HCT116 (cell line): ENCODE data around the gene TIMM17A. TPM values are rescaled to one million over a fixed set of nuclear protein-coding genes. Genes with fewer than 3 reads are reported as not detected.

Experiments used
- ATAC-seq: fragments of 200-7000 bp; cut with Tn5 transposase; 2 replicates; pipeline ENCODE4 v1.9.1; 2020; ENCODE audit warnings: mild to moderate bottlenecking, moderate library complexity
- BruUV-seq: library from RNA; stranded (reverse); fragments of 400-500 nt; replicated peaks from 2 replicates; lab custom pipeline; 2021; lab: Mats Ljungman, UMichigan
- CTCF ChIA-PET: fragments of 300-600 bp; sonication (Branson Sonifier 250); formaldehyde crosslinking; loops from one replicate; lab custom pipeline; 2021; ENCODE audit warnings: antibody characterized with exemption; lab: Charles Lee
- POLR2A ChIA-PET: fragments of 300-600, 350-600 bp; sonication (Branson Sonifier 250); formaldehyde crosslinking; loops from one replicate; lab custom pipeline; 2021; ENCODE audit warnings: antibody characterized with exemption; lab: Charles Lee
- RAD21 ChIA-PET, 2 experiments: fragments of 300-600 bp; sonication (Branson Sonifier 250); formaldehyde crosslinking; loops; one replicate each; lab custom pipeline; 2023; ENCODE audit warnings: low total read pairs in 2 of 2; ENCODE audit not compliant: uncharacterized antibody in 2 of 2, unreplicated experiment in 2 of 2, low non-redundant PET in 1 of 2; lab: Charles Lee
- DNase-seq: peaks from one replicate; pipeline ENCODE4 v3.0.0-alpha.2; 2010; ENCODE audit warnings: low read depth, low spot score
- H2AFZ ChIP-seq: fragments of 200-600 bp; shearing (Covaris generic), sonication (generic); 2 replicates; pipeline ENCODE4 v1.6.1; 2017; ENCODE audit warnings: low read depth, mixed run types, mixed read lengths, antibody characterized with exemption, low read length; ENCODE audit not compliant: poor library complexity, severe bottlenecking
- H3K27ac ChIP-seq: 2 replicates; pipeline ENCODE4 v1.5.1; 2012; ENCODE audit warnings: low read depth, low read length
- H3K27me3 ChIP-seq: fragments of 200-600 bp; sonication (generic); 2 replicates; pipeline ENCODE4 v1.6.1; 2016; ENCODE audit warnings: mixed run types, low read length, mixed read lengths; ENCODE audit not compliant: insufficient read depth
- H3K36me3 ChIP-seq, 2 experiments: fragments of 200-500 bp in 1 of 2; fragments of 200-600 bp in 1 of 2; sonication (Bioruptor generic) in 1 of 2; sonication (generic) in 1 of 2; 2 replicates each; pipeline versions ENCODE4 v1.5.1 to v1.6.1; 2014 to 2016; ENCODE audit warnings: low read length in 2 of 2, inconsistent platforms in 1 of 2, mixed read lengths in 1 of 2, mixed run types in 1 of 2; ENCODE audit not compliant: insufficient read depth in 2 of 2, control insufficient read depth in 1 of 2
- H3K4me1 ChIP-seq, 2 experiments: fragments of 200-600 bp in 1 of 2; sonication (generic) in 1 of 2; 2 replicates each; pipeline versions ENCODE4 v1.5.1 to v1.6.1; 2012 to 2017; ENCODE audit warnings: low read length in 2 of 2, inconsistent platforms in 1 of 2, mild to moderate bottlenecking in 1 of 2, mixed read lengths in 1 of 2, mixed run types in 1 of 2, moderate library complexity in 1 of 2; ENCODE audit not compliant: insufficient read depth in 2 of 2, control insufficient read depth in 1 of 2
- H3K4me2 ChIP-seq: fragments of 200-600 bp; sonication (generic); 2 replicates; pipeline ENCODE4 v1.6.1; 2017; ENCODE audit warnings: mixed run types, low read length, mixed read lengths
- H3K4me3 ChIP-seq, 2 experiments: fragments of 200-600 bp in 1 of 2; sonication (generic) in 1 of 2; replicated peaks in 1 of 2; 2 replicates each; pipeline ENCODE4 v1.5.1; 2011 to 2016; ENCODE audit warnings: low read length in 2 of 2, control low read depth in 1 of 2, low read depth in 1 of 2, mild to moderate bottlenecking in 1 of 2, mixed read lengths in 1 of 2, mixed run types in 1 of 2
- H3K79me2 ChIP-seq: fragments of 200-600 bp; sonication (generic); 2 replicates; pipeline ENCODE4 v1.6.1; 2017; ENCODE audit warnings: mild to moderate bottlenecking, mixed run types, low read length, moderate library complexity, mixed read lengths; ENCODE audit not compliant: insufficient read depth
- H3K9ac ChIP-seq: fragments of 200-600 bp; sonication (generic); 2 replicates; pipeline ENCODE4 v1.6.1; 2016; ENCODE audit warnings: low read length, mixed read lengths
- H3K9me2 ChIP-seq: fragments of 200-600 bp; sonication (generic), shearing (Covaris generic); 2 replicates; pipeline ENCODE4 v1.6.1; 2017; ENCODE audit warnings: mixed run types, mild to moderate bottlenecking, moderate library complexity; ENCODE audit not compliant: insufficient read depth
- H3K9me3 ChIP-seq, 2 experiments: fragments of 200-500 bp in 1 of 2; fragments of 200-600 bp in 1 of 2; sonication (Bioruptor generic) in 1 of 2; sonication (generic) in 1 of 2; 2 replicates each; pipeline ENCODE4 v1.6.1; 2014 to 2017; ENCODE audit warnings: low read length in 2 of 2, mixed read lengths in 2 of 2, inconsistent platforms in 1 of 2, low read depth in 1 of 2, mild to moderate bottlenecking in 1 of 2, mixed run types in 1 of 2, moderate library complexity in 1 of 2; ENCODE audit not compliant: control insufficient read depth in 1 of 2, insufficient read depth in 1 of 2
- H4K20me1 ChIP-seq: fragments of 200-600 bp; sonication (generic), shearing (Covaris generic); 2 replicates; pipeline ENCODE4 v1.6.1; 2017; ENCODE audit warnings: mixed run types, mild to moderate bottlenecking, moderate library complexity; ENCODE audit not compliant: insufficient read depth
- CEBPB ChIP-seq: IDR thresholded peaks from 2 replicates; pipeline ENCODE4 v1.6.1; 2012; ENCODE audit warnings: low read depth
- EGR1 ChIP-seq: IDR thresholded peaks from 2 replicates; pipeline ENCODE4 v1.6.1; 2012; ENCODE audit warnings: low read depth
- JUND ChIP-seq: IDR thresholded peaks from 2 replicates; pipeline ENCODE4 v1.6.1; 2012
- POLR2AphosphoS5 ChIP-seq: IDR thresholded peaks from 2 replicates; pipeline ENCODE4 v1.6.1; 2011; ENCODE audit warnings: mild to moderate bottlenecking, low read depth, low read length, moderate library complexity
- SIN3A ChIP-seq: IDR thresholded peaks from 2 replicates; pipeline ENCODE4 v1.6.1; 2012; ENCODE audit warnings: low read depth
- SP1 ChIP-seq: IDR thresholded peaks from 2 replicates; pipeline ENCODE4 v1.6.1; 2012; ENCODE audit warnings: low read depth
- ZFX ChIP-seq: fragments of 450-650 bp; IDR thresholded peaks from 2 replicates; pipeline ENCODE4 v1.6.1; 2017
- ZNF274 ChIP-seq: fragments of 200-500 bp; sonication (Bioruptor generic); IDR thresholded peaks from 2 replicates; pipeline ENCODE4 v1.6.1; 2014; ENCODE audit warnings: mild to moderate bottlenecking, low read depth, low read length, inconsistent platforms
- intact Hi-C: fragments of 100-400 bp; cut with micrococcal nuclease; formaldehyde crosslinking; loops from 2 replicates; pipeline ENCODE4 v1.10.0; 2022
- total RNA-seq: library from RNA; stranded (reverse); gene quantifications from one replicate; pipeline ENCODE4 v1.2.1, GENCODE V29; 2021; ENCODE audit not compliant: unreplicated experiment

The TIMM17A gene
- total RNA-seq, 1 experiment from 2014 or later = 100 TPM

- H3K27me3 ChIP-seq = no peaks in the 10 kb centered on the region
- H2AFZ ChIP-seq = no peak overlapping the region
- CTCF ChIA-PET = interaction anchor here (0.6 to 2.3 kb wide), 3 partner anchors 10 to 59 kb away, joined by 3 to 13 read pairs (median 4); no protein-coding TSS in a partner anchor
- peak overlapping the region; percentile 91 to 94 for H3K4me3 ChIP-seq
- peak overlapping the region; percentile 79 for H3K27ac ChIP-seq
- H3K9me3 ChIP-seq = no peaks in the 10 kb centered on the region
- RAD21 ChIA-PET = no interaction called here
- intact Hi-C loops = loop anchor here (5.0 kb wide), 1 partner anchor 57 kb away; no protein-coding TSS in a partner anchor
- TF ChIP-seq CEBPB (no peak), EGR1 (no peak), SIN3A (no peak), JUND (no peak), ZNF274 (no peak)
- H3K9ac ChIP-seq = peak overlapping the region; percentile 96
- peaks cover 15 to 17% of the 10 kb centered on the region in 2 experiments for H3K36me3 ChIP-seq
- H3K4me2 ChIP-seq = peak overlapping the region; percentile 73
- H3K9me2 ChIP-seq = no peaks in the 10 kb centered on the region
- H3K4me1 ChIP-seq = peaks cover 4 to 10% of the 10 kb centered on the region in 2 experiments; a peak in 1 of 4 replicates
- H4K20me1 ChIP-seq = 0 out of 2 replicates have a peak, but pooled peaks cover 3% of the 10 kb centered on the region
- ATAC-seq (peak; percentile 12), DNase-seq (no peak)
- BruUV-seq = TSS peak; percentile 93
- peaks cover 39% of the 10 kb centered on the region for H3K79me2 ChIP-seq
- POLR2A ChIA-PET = interaction anchor here (0.6 to 1.4 kb wide), 8 partner anchors 9 to 234 kb away, joined by 3 to 7 read pairs (median 4); no protein-coding TSS in a partner anchor
Measured at GRCh38 chr1:201954263-201955008, 867 bp upstream of the TIMM17A start.

- ChIA-PET POLR2A (interaction anchor here (1.0 to 1.3 kb wide), 4 partner anchors 8 to 60 kb away, joined by 3 to 5 read pairs (median 3); no protein-coding TSS in a partner anchor), RAD21 (no interaction called here), CTCF (interaction anchor here (1.1 to 2.3 kb wide), 2 partner anchors 17 to 60 kb away, joined by 4 to 13 read pairs; no protein-coding TSS in a partner anchor)
- H3K79me2 ChIP-seq = peaks cover 48% of the 10 kb centered on the region
- H3K4me1 ChIP-seq = peaks cover 4 to 10% of the 10 kb centered on the region in 2 experiments; a peak in 1 of 4 replicates
- H3K4me2 ChIP-seq = peak overlapping the region; percentile 73
- peak; percentile 5; the same call in 1 of the 2 replicates for TF ChIP-seq ZFX
- TF ChIP-seq POLR2AphosphoS5 = no peak
- TF ChIP-seq SP1 = no peak
- H3K9me3 ChIP-seq = no peaks in the 10 kb centered on the region
- H3K4me3 ChIP-seq = peak overlapping the region; percentile 91 to 94
- H3K9me2 ChIP-seq = no peaks in the 10 kb centered on the region
- no peaks in the 10 kb centered on the region for H3K27me3 ChIP-seq
- BruUV-seq = TSS peak; percentile 66
- peak overlapping the region; percentile 79 for H3K27ac ChIP-seq
- peak overlapping the region; percentile 96 for H3K9ac ChIP-seq
- DNase-seq (no peak), ATAC-seq (peak; percentile 62)
- H4K20me1 ChIP-seq = 0 out of 2 replicates have a peak, but pooled peaks cover 3% of the 10 kb centered on the region
- intact Hi-C loops = loop anchor here (5.0 kb wide), 1 partner anchor 58 kb away; no protein-coding TSS in a partner anchor
- H3K36me3 ChIP-seq = peaks cover 15 to 23% of the 10 kb centered on the region in 2 experiments
- H2AFZ ChIP-seq = no peak overlapping the region
Measured at GRCh38 chr1:201955729-201956143, 433 bp downstream of the TIMM17A start.
